Measurements from ENCODE around the gene ENO3.

The ENO3 gene

GRCh38 chr17:4970273-4970672 lies 19.4 kb downstream of the ENO3 start:
- Histone ChIP-seq H4K20me1 (ENCODE audit: insufficient read depth, low read length, poor library complexity, severe bottlenecking) (no peaks in the 10 kb centered on the region), H3K27me3 (ENCODE audit: insufficient read depth, low read length, poor library complexity, severe bottlenecking) (no peaks in the 10 kb centered on the region), H3K9ac (ENCODE audit: low read depth, low read length, poor library complexity, severe bottlenecking) (peak overlapping the region; percentile 100), H3K9me2 (replicated peaks; ENCODE audit: low read depth, low read length) (no peaks in the 10 kb centered on the region), H3F3A (ENCODE audit: low read depth) (no peaks in the 10 kb centered on the region), H3K4me2 (ENCODE audit: low read depth, low read length, poor library complexity, severe bottlenecking) (no peak overlapping the region), H3K36me3 (ENCODE audit: insufficient read depth, low read length) (no peaks in the 10 kb centered on the region), H3K4me3 (ENCODE audit: low read length, poor library complexity, severe bottlenecking) (no peak overlapping the region), H2AFZ (ENCODE audit: low read length) (no peak overlapping the region), H3K9me3 (ENCODE audit: insufficient read depth, low read depth, low read length) (no peaks in the 10 kb centered on the region), H3K4me1 (ENCODE audit: insufficient read depth, low read length, poor library complexity, severe bottlenecking) (peaks cover 27% of the 10 kb centered on the region), H3K79me2 (ENCODE audit: insufficient read depth, low read length) (peaks cover 32% of the 10 kb centered on the region)
- TF ChIP-seq EZH2phosphoT487 (IDR thresholded peaks at IDR 0.05; ENCODE audit: borderline replicate concordance) (no peak), CTCF (conservative IDR thresholded peaks at IDR 0.05; ENCODE audit: low read length) (no peak)

- Histone ChIP-seq H3K4me1 (ENCODE audit: insufficient read depth, low read length, poor library complexity, severe bottlenecking) (peaks cover 21% of the 10 kb centered on the region), H3K4me3 (ENCODE audit: low read length, poor library complexity, severe bottlenecking) (no peak overlapping the region), H3K9ac (ENCODE audit: low read depth, low read length, poor library complexity, severe bottlenecking) (no peak overlapping the region), H3K9me3 (ENCODE audit: insufficient read depth, low read depth, low read length) (no peaks in the 10 kb centered on the region), H3K36me3 (ENCODE audit: insufficient read depth, low read length) (0 out of 2 replicates have a peak, but pooled peaks cover under 1% of the 10 kb centered on the region), H3K9me2 (replicated peaks; ENCODE audit: low read depth, low read length) (no peaks in the 10 kb centered on the region), H3F3A (ENCODE audit: low read depth) (no peaks in the 10 kb centered on the region), H3K4me2 (ENCODE audit: low read depth, low read length, poor library complexity, severe bottlenecking) (no peak overlapping the region), H2AFZ (ENCODE audit: low read length) (no peak overlapping the region), H4K20me1 (ENCODE audit: insufficient read depth, low read length, poor library complexity, severe bottlenecking) (no peaks in the 10 kb centered on the region), H3K27me3 (ENCODE audit: insufficient read depth, low read length, poor library complexity, severe bottlenecking) (no peaks in the 10 kb centered on the region), H3K79me2 (ENCODE audit: insufficient read depth, low read length) (peaks cover 19% of the 10 kb centered on the region)
- TF ChIP-seq CTCF (conservative IDR thresholded peaks at IDR 0.05; ENCODE audit: low read length) = no peak
- TF ChIP-seq EZH2phosphoT487 (IDR thresholded peaks at IDR 0.05; ENCODE audit: borderline replicate concordance) = no peak
These were observed 20.9 kb downstream of the ENO3 start for GRCh38 chr17:4971826-4972225.

- TF ChIP-seq CTCF (conservative IDR thresholded peaks at IDR 0.05; ENCODE audit: low read length) (no peak), EZH2phosphoT487 (IDR thresholded peaks at IDR 0.05; ENCODE audit: borderline replicate concordance) (no peak)
- peaks cover 21% of the 10 kb centered on the region for H3K4me1 ChIP-seq (ENCODE audit: insufficient read depth, low read length, poor library complexity, severe bottlenecking)
- H3K9ac ChIP-seq (ENCODE audit: low read depth, low read length, poor library complexity, severe bottlenecking) = no peak overlapping the region
- H3K4me3 ChIP-seq (ENCODE audit: low read length, poor library complexity, severe bottlenecking) = no peak overlapping the region
- H3K36me3 ChIP-seq (ENCODE audit: insufficient read depth, low read length) = peaks cover 3% of the 10 kb centered on the region; the same call in 1 of the 2 replicates
- H3K9me2 ChIP-seq (replicated peaks; ENCODE audit: low read depth, low read length) = no peaks in the 10 kb centered on the region
- peaks cover 18% of the 10 kb centered on the region for H3K79me2 ChIP-seq (ENCODE audit: insufficient read depth, low read length)
- H3K9me3 ChIP-seq (ENCODE audit: insufficient read depth, low read depth, low read length) = no peaks in the 10 kb centered on the region
- H4K20me1 ChIP-seq (ENCODE audit: insufficient read depth, low read length, poor library complexity, severe bottlenecking) = no peaks in the 10 kb centered on the region
- no peak overlapping the region for H3K4me2 ChIP-seq (ENCODE audit: low read depth, low read length, poor library complexity, severe bottlenecking)
- no peaks in the 10 kb centered on the region for H3K27me3 ChIP-seq (ENCODE audit: insufficient read depth, low read length, poor library complexity, severe bottlenecking)
- no peak overlapping the region for H2AFZ ChIP-seq (ENCODE audit: low read length)
- H3F3A ChIP-seq (ENCODE audit: low read depth) = no peaks in the 10 kb centered on the region
These were observed 21.4 kb downstream of the ENO3 start for GRCh38 chr17:4972322-4972721.
